ENCODE data around the gene ZFAND5.
A peak's percentile ranks its signal among the peaks of the same experiment; 100 is the strongest.

ZFAND5 gene

DNA sequence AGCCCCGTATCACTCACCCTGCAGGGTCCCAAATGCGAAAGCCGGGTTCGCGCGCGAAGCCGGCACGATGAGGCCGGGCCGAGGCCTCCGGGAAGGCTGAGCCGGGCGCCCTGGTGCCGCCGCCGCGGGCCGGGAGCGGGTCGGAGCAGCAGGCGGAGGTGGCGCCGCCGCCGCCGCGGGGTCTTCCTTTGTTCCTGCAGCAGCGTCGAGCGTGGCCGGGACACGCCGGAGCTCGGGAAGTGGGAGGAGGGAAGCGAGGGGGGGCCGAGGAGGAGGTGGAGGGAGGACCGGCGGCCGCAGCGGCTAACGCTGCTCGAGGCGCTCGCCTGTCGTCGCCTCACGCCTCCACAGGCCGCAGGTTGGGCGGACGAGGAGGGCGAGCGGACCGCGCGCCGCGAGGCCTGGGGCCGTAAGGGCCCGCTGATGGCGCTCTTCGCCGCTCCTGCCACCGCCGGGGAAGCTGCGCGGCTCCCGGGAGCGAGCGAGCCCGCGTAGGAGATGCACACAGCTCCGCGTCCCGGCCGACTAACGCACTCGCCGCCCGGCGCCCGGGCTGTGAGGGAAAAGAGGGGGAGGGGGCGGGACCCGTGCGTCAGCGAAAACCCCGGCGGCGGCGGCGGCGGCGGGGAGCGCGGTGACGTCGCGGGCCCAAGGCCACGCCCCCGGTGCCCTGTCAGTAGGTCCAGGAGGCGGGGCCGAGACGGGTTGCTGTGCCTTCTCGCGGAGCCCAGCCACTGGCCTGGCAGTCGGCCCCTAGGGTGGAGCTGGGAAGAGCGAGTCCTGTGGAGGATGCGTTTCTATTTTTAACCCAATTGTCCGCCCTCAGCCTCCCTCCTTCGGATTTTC, at the start of gene ZFAND5:
Gene ZFAND5, minus strand, starts transcription at position 530 of the 846 bp plus-strand sequence. CDS start 4,430 bp downstream, outside the sequence.
- DNase-seq (ENCODE audit: low read depth): peak; percentile 85

- no peak for DNase-seq (ENCODE audit: low read depth)
Observed at GRCh38 chr9:72412483-72413040, 47.6 kb upstream of the ZFAND5 start.

GRCh38 chr9:72410214-72410613, 45.2 kb upstream of the ZFAND5 start:
- no peak for DNase-seq (ENCODE audit: low read depth)

DNA sequence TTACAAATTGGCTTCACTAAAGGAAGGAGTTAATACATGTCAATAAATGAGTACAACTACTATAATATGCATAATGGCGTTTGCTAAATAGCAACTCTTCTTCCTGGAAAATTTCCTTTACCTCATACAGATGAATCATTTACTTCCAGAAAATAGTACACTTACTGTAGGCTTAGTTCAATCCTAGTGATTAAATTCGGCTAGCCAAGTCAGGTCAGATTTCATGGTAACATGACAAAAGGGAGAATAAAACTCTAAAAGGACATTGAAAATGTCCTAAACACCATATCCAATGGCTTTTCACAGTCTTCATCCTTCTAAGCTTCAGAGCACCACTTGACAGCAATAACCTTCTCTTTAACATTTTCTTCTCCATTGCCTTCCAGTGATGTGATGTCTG, 42.1 kb upstream of the ZFAND5 start:
- DNase-seq (ENCODE audit: low read depth): no peak

DNA sequence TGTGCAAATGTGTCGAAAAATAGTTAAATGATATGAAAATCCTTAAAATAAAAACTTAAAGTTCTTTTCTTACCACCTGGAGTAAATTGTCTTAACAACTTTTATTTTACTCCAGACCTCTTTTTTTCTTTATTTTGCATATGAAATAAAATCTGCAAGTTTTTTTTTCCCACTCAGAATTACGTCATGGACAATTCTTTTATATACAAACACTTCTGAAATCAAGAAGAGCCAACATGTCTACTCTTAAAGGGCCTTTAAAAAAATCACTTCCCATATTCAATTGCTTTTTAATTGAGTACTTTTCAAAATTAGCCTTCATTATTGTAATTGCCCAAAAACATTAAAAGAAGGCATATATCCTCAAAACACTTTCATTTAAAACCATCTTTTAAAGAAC, 37.7 kb upstream of the ZFAND5 start:
- DNase-seq (ENCODE audit: low read depth): no peak

DNA sequence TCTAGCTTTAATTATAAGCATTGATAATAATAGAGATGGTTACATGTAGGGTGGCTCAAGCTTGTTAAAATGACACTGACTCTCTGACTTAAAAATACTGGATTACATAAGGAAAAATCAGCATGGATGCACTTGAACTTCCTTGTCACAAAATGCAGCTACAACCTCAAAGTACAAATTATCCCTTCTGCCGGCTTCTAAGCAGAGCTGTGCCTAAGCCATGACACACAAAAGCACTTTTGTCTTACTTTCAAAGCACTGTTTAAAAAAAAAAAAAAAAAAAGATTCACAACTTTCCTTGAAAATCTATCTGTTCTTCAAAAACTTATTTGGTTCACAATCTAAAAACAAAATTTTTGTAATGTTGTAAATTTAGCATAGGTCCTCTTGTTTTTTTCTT, 36.4 kb upstream of the ZFAND5 start:
- no peak for DNase-seq (ENCODE audit: low read depth)

DNA sequence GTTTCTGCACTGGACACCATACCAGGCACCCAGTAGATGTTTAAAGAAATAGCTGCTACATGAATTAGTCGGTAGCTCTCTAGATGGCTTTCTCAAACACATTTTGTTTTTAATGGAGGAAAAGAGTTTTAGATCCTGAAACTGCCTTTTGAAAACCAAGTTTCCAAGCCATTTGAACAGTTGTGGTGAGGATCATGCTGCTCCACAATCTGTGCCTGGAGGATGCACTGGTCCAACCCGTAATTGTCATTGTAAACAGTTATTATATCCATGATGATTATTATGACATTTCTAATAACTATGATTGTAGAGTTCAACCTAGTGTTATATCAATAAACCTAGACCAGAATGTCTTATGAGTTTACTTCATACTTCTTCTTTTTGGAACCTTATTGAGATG, 35.9 kb upstream of the ZFAND5 start:
- DNase-seq (ENCODE audit: low read depth): no peak

GRCh38 chr9:72399391-72399790, 34.4 kb upstream of the ZFAND5 start:
- DNase-seq (ENCODE audit: low read depth): no peak

- DNase-seq (ENCODE audit: low read depth): no peak
Observed at GRCh38 chr9:72396247-72397091, 31.5 kb upstream of the ZFAND5 start.

DNA sequence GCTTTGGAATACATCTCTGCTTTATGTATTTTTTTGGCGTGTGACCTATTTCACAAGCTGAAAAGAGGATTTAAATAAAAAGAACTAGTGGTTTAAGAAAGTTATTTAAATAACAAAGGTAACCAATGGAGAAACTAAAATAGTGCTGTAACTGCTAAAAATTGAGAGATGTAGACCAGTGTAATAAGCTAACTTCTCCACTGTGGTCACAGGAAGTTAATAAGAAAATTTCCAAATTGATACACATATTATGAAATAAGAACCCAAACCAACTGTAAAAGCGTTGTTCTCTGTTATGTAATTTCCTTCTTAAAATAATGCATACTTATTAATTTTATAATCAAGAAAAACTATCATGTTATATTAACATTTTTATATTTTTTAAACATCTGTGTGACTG, 29.1 kb upstream of the ZFAND5 start:
- no peak for DNase-seq (ENCODE audit: low read depth)

DNA sequence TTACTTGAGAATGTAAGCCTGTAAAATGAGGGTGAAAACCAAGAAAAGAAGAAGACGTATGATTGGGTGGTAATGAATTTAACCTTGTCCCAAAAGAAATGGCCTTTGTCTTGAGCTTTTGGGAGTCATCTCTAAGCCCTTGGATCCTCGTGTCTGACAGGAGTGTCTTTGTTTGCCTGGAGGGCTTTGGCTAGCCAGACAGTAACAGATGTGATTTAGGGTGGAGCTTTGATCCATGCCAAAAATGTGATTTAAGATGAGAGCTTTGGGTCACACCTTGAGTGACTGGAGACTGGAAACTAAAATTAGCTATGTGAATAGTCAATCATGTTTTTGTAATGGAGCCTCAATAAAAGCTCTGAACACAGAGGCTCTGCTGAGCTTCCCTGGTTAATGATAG, 25.9 kb upstream of the ZFAND5 start:
- DNase-seq (ENCODE audit: low read depth): no peak

DNA sequence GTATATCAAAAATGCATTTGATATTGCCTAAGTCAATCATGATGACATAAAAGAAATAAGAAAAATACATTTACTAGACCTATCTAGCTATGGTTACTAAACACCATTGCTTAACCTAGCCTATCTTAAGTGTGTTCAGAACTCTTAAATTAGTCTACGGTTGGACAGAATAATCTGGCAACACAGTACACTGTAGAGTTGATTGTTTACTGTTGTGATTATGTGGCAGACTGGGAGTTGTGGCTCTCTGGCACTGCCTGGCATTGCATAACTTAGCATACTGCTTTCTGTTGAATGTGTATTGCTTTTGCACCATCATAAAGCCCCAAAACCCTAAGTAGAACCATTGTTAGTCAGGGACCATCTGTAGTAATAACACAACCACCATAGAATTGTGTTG, 21.2 kb upstream of the ZFAND5 start:
- no peak for DNase-seq (ENCODE audit: low read depth)

DNA sequence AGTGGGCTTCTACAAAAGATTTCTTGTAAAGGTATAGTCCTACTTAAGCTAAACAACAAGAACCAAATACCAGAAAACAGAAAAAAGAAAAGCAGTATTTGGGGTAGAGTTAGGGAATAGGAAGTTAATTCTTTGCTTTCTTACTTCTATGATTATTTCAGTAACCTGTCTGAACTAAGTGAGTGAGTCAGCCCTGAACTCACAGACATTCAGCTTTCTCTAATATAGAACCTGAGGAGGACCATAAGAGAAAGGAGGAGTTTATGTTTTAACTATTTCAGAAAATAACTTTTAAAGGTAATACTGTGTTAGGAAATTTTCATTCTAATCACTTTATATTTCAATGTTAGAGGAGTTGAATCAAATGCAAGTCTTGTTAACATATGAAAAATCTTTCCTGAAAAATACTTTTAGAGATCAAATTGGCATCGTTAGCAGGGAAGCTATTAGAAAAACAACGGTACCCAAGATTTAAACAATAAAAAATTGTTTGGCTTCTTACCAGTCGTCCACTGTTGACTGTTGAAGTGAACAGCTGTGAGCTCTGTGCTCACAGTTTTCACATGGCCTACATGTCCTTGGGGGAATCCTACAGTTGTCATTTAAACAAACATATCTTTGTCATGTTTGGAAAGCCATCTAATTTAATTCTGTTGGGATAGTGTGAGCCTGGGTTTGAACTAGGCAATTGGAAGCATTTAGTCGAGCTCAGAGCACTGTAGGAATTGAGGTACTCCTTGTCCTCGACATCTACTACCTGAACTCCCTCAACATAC, 19.9 kb upstream of the ZFAND5 start:
- DNase-seq (ENCODE audit: low read depth): no peak

DNA sequence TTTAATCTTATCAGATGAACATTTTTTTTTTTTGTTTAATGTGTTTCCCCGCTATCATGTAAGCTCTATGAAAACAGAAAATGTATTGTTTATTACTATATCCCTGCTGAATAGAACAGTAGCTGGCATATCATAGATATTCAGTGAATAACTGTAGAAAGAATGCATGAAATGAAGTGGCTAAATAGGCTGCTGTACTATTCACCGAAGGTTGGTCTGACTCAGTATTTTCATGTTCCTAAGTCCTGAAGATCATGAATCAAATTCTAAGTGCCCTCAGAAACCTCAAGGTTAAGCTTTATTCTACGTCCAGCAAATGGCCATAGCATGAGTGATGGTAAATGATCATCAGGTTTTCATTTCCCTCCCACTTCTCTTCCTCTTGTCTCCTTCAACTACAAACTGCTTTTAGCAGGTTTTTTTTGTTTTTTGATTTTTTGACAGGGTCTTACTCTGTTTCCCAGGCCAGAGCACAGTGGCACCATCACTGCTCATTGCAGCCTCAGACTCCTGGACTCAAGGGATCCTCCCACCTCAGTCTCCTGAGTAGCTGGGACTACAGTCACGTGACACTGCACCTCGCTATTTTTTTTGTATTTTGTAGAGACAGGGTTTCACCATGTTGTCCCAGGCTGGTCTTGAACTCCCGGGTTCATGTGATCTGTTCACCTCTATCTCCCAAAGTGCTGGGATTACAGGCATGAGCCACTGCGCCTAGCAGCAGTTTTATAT, 19.1 kb upstream of the ZFAND5 start:
- DNase-seq (ENCODE audit: low read depth): peak; percentile 87

DNA sequence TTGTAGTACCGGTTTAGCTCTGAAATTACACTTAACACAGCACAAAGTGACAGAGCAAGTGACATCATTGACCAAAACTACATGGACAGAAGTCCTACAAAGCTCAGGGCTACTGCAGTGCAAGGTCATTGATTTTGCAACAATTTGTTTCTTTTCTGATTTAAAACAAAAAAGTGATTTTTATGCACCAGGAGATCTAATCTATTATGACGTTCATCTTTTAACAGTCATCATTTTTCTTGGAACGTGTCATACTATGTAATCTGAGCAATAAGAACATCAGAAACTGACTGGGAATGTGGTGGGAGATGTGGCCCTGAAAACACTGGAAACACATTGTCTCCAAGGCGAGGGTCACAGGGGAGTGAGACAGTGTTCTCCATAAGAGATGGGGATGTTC, 17.4 kb upstream of the ZFAND5 start:
- DNase-seq (ENCODE audit: low read depth): no peak

GRCh38 chr9:72377041-72377440, 12.0 kb upstream of the ZFAND5 start:
- DNase-seq (ENCODE audit: low read depth): no peak

DNA sequence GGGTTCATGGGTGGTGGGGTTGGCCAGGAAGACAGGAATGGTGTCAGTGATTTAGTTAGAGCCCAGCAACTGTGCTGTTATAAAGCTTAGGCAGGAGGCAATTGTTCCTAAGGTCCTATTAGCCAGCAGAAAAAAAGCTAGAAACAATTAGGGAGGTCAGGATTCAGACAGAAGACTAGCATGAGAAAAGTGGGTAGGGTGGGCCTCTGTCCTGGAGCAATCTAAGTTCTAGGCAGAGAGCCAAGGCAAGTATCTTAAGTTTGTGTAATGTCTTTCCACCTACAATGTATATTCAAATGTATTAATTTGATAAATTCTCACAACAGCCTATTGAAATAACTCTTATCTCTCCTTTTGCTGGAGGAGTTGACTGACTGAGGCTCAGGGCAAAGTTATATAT, 6.1 kb upstream of the ZFAND5 start:
- DNase-seq (ENCODE audit: low read depth): no peak

GRCh38 chr9:72365525-72366256, 683 bp upstream of the ZFAND5 start:
- DNase-seq (ENCODE audit: low read depth): no peak

- DNase-seq (ENCODE audit: low read depth): no peak
Observed at GRCh38 chr9:72363908-72364678, 915 bp downstream of the ZFAND5 start.

DNA sequence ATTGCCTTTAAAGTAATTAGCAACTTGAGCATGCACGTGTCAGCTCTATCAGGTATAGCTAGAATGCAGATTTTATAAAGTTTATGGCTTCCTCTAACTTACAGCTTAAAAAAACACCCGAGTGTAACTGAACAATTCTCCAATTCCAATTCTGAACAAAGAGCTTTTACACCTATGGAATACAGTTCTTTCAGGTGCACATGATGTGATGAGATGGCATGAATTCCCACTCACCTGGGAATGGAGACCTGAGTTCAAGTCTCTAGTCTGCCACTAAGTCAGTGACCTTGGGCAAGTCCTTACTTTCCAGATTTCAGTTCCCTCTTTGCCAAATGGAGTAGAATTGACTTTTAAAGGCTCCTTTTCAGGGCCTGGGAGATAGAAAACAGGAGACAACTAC, 1.8 kb downstream of the ZFAND5 start:
- no peak for DNase-seq (ENCODE audit: low read depth)

Data from HS-5 (cell line).